GM12864 (cell line): Measurements from ENCODE around the gene ADNP.

Experiments
- DNase-seq: peaks from one replicate; pipeline ENCODE4 v3.0.0-alpha.2; 2011; ENCODE audit warnings: low read depth
- H3K4me3 ChIP-seq: 2 replicates; pipeline ENCODE4 v1.5.1; 2011; ENCODE audit warnings: mild to moderate bottlenecking, low read depth, low read length, control low read depth
- CTCF ChIP-seq: IDR thresholded peaks from 2 replicates; pipeline ENCODE4 v1.5.1; 2011; ENCODE audit warnings: low read depth, mild to moderate bottlenecking, moderate library complexity, low read length, control low read depth, inconsistent platforms; ENCODE audit errors: missing control alignments

Gene ADNP

GRCh38 chr20:50913690-50914375 lies 17.4 kb downstream of the ADNP start:
- no peak for TF ChIP-seq CTCF
- no peak overlapping the region for H3K4me3 ChIP-seq
- DNase-seq = no peak

DNA sequence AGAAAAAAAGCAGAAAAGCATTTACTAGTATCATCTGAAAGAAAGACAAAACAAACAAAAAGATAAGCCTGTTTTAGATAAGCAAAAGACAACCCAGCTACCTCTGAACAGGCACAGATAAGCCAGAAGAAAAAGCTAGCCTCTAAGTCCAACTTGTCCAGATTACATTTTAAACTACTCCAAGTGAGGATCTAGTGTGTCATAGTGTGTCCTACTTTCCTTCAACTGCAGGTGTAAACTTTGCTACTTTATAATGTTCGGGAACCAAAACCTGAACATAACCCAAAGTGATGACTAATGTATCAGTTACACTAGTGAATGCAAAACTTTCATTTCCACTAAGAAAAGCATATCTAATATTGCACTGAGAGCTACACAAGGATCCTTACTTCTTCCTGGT lies 19.5 kb downstream of the ADNP start:
- no peak for TF ChIP-seq CTCF
- no peak overlapping the region for H3K4me3 ChIP-seq
- no peak for DNase-seq

DNA sequence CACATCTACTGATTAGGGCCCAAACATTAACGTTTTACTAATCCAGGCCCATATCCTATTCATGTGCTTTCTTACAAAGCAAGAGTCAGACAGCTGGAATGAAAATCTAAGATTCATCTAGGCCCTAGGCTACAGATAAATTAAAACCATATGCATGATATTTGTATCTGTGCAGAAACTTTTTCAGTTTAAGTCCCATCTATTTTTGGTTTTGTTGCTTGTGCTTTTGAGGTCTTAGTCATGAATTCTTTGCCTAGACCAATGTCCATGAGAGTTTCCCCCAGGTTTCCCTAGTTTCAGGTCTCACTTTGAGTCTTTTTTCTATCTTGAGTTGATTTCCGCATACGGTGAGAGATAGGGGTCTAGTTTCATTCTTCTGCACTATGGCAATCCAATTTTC lies 20.2 kb downstream of the ADNP start:
- no peak for DNase-seq
- TF ChIP-seq CTCF = no peak
- H3K4me3 ChIP-seq = no peak overlapping the region

DNA sequence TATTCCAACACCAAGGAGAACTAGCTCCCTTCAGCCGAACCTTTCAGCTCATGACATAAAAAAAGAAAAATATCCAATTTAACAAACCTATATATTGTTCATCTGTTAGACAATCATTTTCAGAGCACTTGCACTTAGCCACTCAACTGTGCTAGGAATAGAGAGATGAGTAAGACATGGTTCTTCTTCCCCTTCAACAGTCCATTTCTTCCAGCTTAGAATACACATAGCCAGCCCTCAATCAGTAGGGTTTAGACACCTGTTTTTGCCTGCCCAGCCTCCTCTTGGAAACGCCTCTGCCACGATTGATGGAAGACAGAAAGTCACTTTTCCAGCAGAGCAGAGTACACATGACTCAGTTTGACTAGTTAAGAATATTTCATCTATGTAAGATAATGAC lies 21.8 kb downstream of the ADNP start:
- no peak for DNase-seq
- no peak for TF ChIP-seq CTCF
- H3K4me3 ChIP-seq = no peak overlapping the region

- DNase-seq = no peak
- no peak overlapping the region for H3K4me3 ChIP-seq
- no peak for TF ChIP-seq CTCF
Observed at GRCh38 chr20:50904067-50904570, 27.1 kb downstream of the ADNP start.

- no peak for TF ChIP-seq CTCF
- no peak for DNase-seq
- H3K4me3 ChIP-seq = no peak overlapping the region
Observed at GRCh38 chr20:50903353-50904051, 27.7 kb downstream of the ADNP start.
